ENCODE results near the gene EYA4.
"Not testable (repeated sequence)": the region's sequence is repeated elsewhere in the genome, so short reads cannot be mapped to it uniquely, and the experiment has no call there.

Gene EYA4

GRCh38 chr6:133526436-133526835 is 285.3 kb downstream of the EYA4 start:
- no peak for DNase-seq (ENCODE audit: low read depth in 2 of 2)

GRCh38 chr6:133528566-133528965 is 287.4 kb downstream of the EYA4 start:
- DNase-seq (ENCODE audit: low read depth in 2 of 2), result no peak

GRCh38 chr6:133532908-133533307 is 291.8 kb downstream of the EYA4 start:
- no peak for DNase-seq (ENCODE audit: low read depth in 2 of 2)

- DNase-seq (ENCODE audit: low read depth in 2 of 2), result no peak
Measured at GRCh38 chr6:133539502-133540259, 298.5 kb downstream of the EYA4 start.

GRCh38 chr6:133540361-133540760 is 299.2 kb downstream of the EYA4 start:
- DNase-seq (ENCODE audit: low read depth in 2 of 2), result no peak

- DNase-seq (ENCODE audit: low read depth in 2 of 2), result no peak
Measured at GRCh38 chr6:133541040-133541439, 299.9 kb downstream of the EYA4 start.

- no peak for DNase-seq (ENCODE audit: low read depth in 2 of 2)
Measured at GRCh38 chr6:133542056-133542821, 301.1 kb downstream of the EYA4 start.

GRCh38 chr6:133544419-133544818 is 303.3 kb downstream of the EYA4 start:
- DNase-seq (ENCODE audit: low read depth in 2 of 2), result no peak

GRCh38 chr6:133546098-133546497 is 304.9 kb downstream of the EYA4 start:
- no peak for DNase-seq (ENCODE audit: low read depth in 2 of 2)

- DNase-seq (ENCODE audit: low read depth in 2 of 2), result no peak
Measured at GRCh38 chr6:133547136-133547535, 306.0 kb downstream of the EYA4 start.

GRCh38 chr6:133548423-133549159 is 307.4 kb downstream of the EYA4 start:
- DNase-seq (ENCODE audit: low read depth in 2 of 2), result no peak

GRCh38 chr6:133549371-133549801 is 308.2 kb downstream of the EYA4 start:
- DNase-seq (ENCODE audit: low read depth in 2 of 2), result no peak

GRCh38 chr6:133550026-133550425 is 308.9 kb downstream of the EYA4 start:
- DNase-seq (ENCODE audit: low read depth in 2 of 2), result no peak

- no peak for DNase-seq (ENCODE audit: low read depth in 2 of 2)
Measured at GRCh38 chr6:133551436-133551835, 310.3 kb downstream of the EYA4 start.

GRCh38 chr6:133551847-133552341 is 310.7 kb downstream of the EYA4 start:
- no peak for DNase-seq (ENCODE audit: low read depth in 2 of 2)

- DNase-seq (ENCODE audit: low read depth in 2 of 2), result no peak
Measured at GRCh38 chr6:133553652-133554051, 312.5 kb downstream of the EYA4 start.

- DNase-seq (ENCODE audit: low read depth in 2 of 2), result not testable (repeated sequence)
Measured at GRCh38 chr6:133554121-133554520, 313.0 kb downstream of the EYA4 start.

- no peak for DNase-seq (ENCODE audit: low read depth in 2 of 2)
Measured at GRCh38 chr6:133555685-133556084, 314.5 kb downstream of the EYA4 start.

- DNase-seq (ENCODE audit: low read depth in 2 of 2), result no peak
Measured at GRCh38 chr6:133559926-133560325, 318.8 kb downstream of the EYA4 start.

- no peak for DNase-seq (ENCODE audit: low read depth in 2 of 2)
Measured at GRCh38 chr6:133567636-133568035, 326.5 kb downstream of the EYA4 start.

- no peak for DNase-seq (ENCODE audit: low read depth in 2 of 2)
Measured at GRCh38 chr6:133568970-133569889, 328.1 kb downstream of the EYA4 start.

All from stimulated activated CD8-positive, alpha-beta memory T cell treated with anti-CD3 and anti-CD28 coated beads, Interleukin-2, amount 100 ng/mL, for 1 hour (primary cell).